GM18511 (cell line): ENCODE data around the gene CHURC1.

ENCODE experiments used
- ATAC-seq: cut with Tn5 transposase; IDR thresholded peaks from one replicate; pipeline ENCODE4 v1.9.1; 2021; ENCODE audit warnings: mild to moderate bottlenecking, moderate library complexity; ENCODE audit not compliant: unreplicated experiment

The CHURC1 gene

GRCh38 chr14:64937821-64938193 is 23.6 kb downstream of the CHURC1 start:
- ATAC-seq: no peak

- no peak for ATAC-seq
These were observed 24.9 kb downstream of the CHURC1 start for GRCh38 chr14:64938972-64939816.

- ATAC-seq: no peak
These were observed 25.5 kb downstream of the CHURC1 start for GRCh38 chr14:64939817-64940190.

GRCh38 chr14:64940336-64940910 is 26.2 kb downstream of the CHURC1 start:
- ATAC-seq: no peak

- ATAC-seq: no peak
These were observed 28.4 kb downstream of the CHURC1 start, which contains the start of gene GPX2 for GRCh38 chr14:64942531-64943111. Gene GPX2 (minus strand): TSS chr14:64942745. CDS start chr14:64942726, 19 bp downstream.

GRCh38 chr14:64943556-64943955 is 29.3 kb downstream of the CHURC1 start:
- ATAC-seq: no peak

GRCh38 chr14:64944041-64944440 is 29.8 kb downstream of the CHURC1 start:
- ATAC-seq: no peak

GRCh38 chr14:64944861-64945260 is 30.6 kb downstream of the CHURC1 start:
- ATAC-seq: no peak

- ATAC-seq: no peak
These were observed 31.4 kb downstream of the CHURC1 start for GRCh38 chr14:64945431-64946178.

GRCh38 chr14:64946310-64947045 is 32.2 kb downstream of the CHURC1 start:
- no peak for ATAC-seq

- ATAC-seq: no peak
These were observed 33.7 kb downstream of the CHURC1 start for GRCh38 chr14:64947710-64948611.

- no peak for ATAC-seq
These were observed 34.5 kb downstream of the CHURC1 start for GRCh38 chr14:64948612-64949210.

GRCh38 chr14:64950889-64951288 is 36.6 kb downstream of the CHURC1 start:
- no peak for ATAC-seq

GRCh38 chr14:64951291-64951690 is 37.0 kb downstream of the CHURC1 start:
- no peak for ATAC-seq

GRCh38 chr14:64951724-64952123 is 37.5 kb downstream of the CHURC1 start:
- ATAC-seq: no peak

- peak; percentile 76 for ATAC-seq
These were observed 38.5 kb downstream of the CHURC1 start for GRCh38 chr14:64952598-64953309.

- ATAC-seq: no peak
These were observed 39.0 kb downstream of the CHURC1 start for GRCh38 chr14:64953310-64953654.

GRCh38 chr14:64953661-64954060 is 39.4 kb downstream of the CHURC1 start:
- ATAC-seq: no peak
